Keratinocyte (primary cell): ENCODE measurements around the gene TRIM52. TPM values are rescaled to one million over a fixed set of nuclear protein-coding genes. Genes with fewer than 3 reads are reported as not detected.
A peak's percentile ranks its signal among the peaks of the same experiment; 100 is the strongest.

Source experiments
- DNase-seq: peaks from one replicate; pipeline ENCODE4 v3.0.0-alpha.2; 2011; ENCODE audit warnings: low read depth, missing footprints, low spot score
- FAIRE-seq: peaks from 2 replicates; lab custom pipeline; 2011; peaks lifted over from hg19 to GRCh38; lab: Jason Lieb, UNC
- H2AFZ ChIP-seq: 2 replicates; pipeline ENCODE4 v1.6.0; 2012; ENCODE audit warnings: low read length, control low read depth, inconsistent platforms; ENCODE audit not compliant: control insufficient read depth
- H3K27ac ChIP-seq: 2 replicates; pipeline ENCODE4 v1.5.1; 2011; ENCODE audit warnings: low read length; ENCODE audit not compliant: control insufficient read depth, insufficient read depth
- H3K27me3 ChIP-seq: 3 replicates; pipeline ENCODE4 v1.6.0; 2011; ENCODE audit warnings: low read length; ENCODE audit not compliant: control insufficient read depth, insufficient read depth; ENCODE audit errors: extremely low read depth
- H3K36me3 ChIP-seq, 2 experiments: 2 replicates in 1 of 2; 3 replicates in 1 of 2; pipeline ENCODE4 v1.5.1; 2011; ENCODE audit warnings: low read length in 2 of 2, mild to moderate bottlenecking in 1 of 2; ENCODE audit not compliant: control insufficient read depth in 2 of 2, insufficient read depth in 2 of 2; ENCODE audit errors: extremely low read depth in 1 of 2
- H3K4me1 ChIP-seq: 3 replicates; pipeline ENCODE4 v1.5.1; 2011; ENCODE audit warnings: low read length; ENCODE audit not compliant: control insufficient read depth, insufficient read depth; ENCODE audit errors: extremely low read depth
- H3K4me2 ChIP-seq: 3 replicates; pipeline ENCODE4 v1.6.0; 2011; ENCODE audit warnings: low read depth, low read length; ENCODE audit not compliant: control insufficient read depth, insufficient read depth; ENCODE audit errors: extremely low read depth
- H3K4me3 ChIP-seq, 3 experiments: fragments of 200-600 bp in 1 of 3; sonication (generic) in 1 of 3; 2 replicates in 2 of 3; 3 replicates in 1 of 3; pipeline ENCODE4 v1.5.1; 2011 to 2016; ENCODE audit warnings: low read length in 3 of 3, mild to moderate bottlenecking in 3 of 3, control low read depth in 2 of 3, inconsistent platforms in 1 of 3, low read depth in 1 of 3, mixed read lengths in 1 of 3, mixed run types in 1 of 3, moderate library complexity in 1 of 3; ENCODE audit not compliant: control insufficient read depth in 2 of 3, insufficient read depth in 2 of 3; ENCODE audit errors: extremely low read depth in 1 of 3
- H3K79me2 ChIP-seq: 2 replicates; pipeline ENCODE4 v1.6.0; 2012; ENCODE audit warnings: low read length; ENCODE audit not compliant: control insufficient read depth, insufficient read depth
- H3K9ac ChIP-seq: 3 replicates; pipeline ENCODE4 v1.6.0; 2011; ENCODE audit warnings: low read length; ENCODE audit not compliant: control insufficient read depth, insufficient read depth; ENCODE audit errors: extremely low read depth
- H3K9me1 ChIP-seq: 3 replicates; pipeline ENCODE4 v1.6.0; 2011; ENCODE audit warnings: low read length; ENCODE audit not compliant: control insufficient read depth, insufficient read depth; ENCODE audit errors: extremely low read depth
- H3K9me3 ChIP-seq: 2 replicates; pipeline ENCODE4 v1.5.1; 2012; ENCODE audit warnings: low read depth, low read length; ENCODE audit not compliant: control insufficient read depth
- H4K20me1 ChIP-seq: 3 replicates; pipeline ENCODE4 v1.6.0; 2011; ENCODE audit warnings: low read length; ENCODE audit not compliant: control insufficient read depth, insufficient read depth; ENCODE audit errors: extremely low read depth
- CTCF ChIP-seq, 3 experiments: IDR thresholded peaks in 1 of 3; conservative IDR thresholded peaks in 1 of 3; optimal IDR thresholded peaks in 1 of 3; 2 replicates in 2 of 3; 3 replicates in 1 of 3; pipeline versions ENCODE3 to v1.5.1; 2011; ENCODE audit warnings: low read length in 3 of 3, mild to moderate bottlenecking in 3 of 3, moderate library complexity in 2 of 3, control low read depth in 1 of 3, inconsistent platforms in 1 of 3; ENCODE audit not compliant: insufficient read depth in 2 of 3; ENCODE audit errors: extremely low read depth in 1 of 3
- EZH2 ChIP-seq: IDR thresholded peaks from one replicate; pipeline ENCODE4 v1.6.1; 2012; ENCODE audit warnings: inconsistent platforms, mild to moderate bottlenecking, low read length, moderate library complexity
- dilution Hi-C: fragments of 300-500 bp; cut with MboI; formaldehyde crosslinking; loops from one replicate; pipeline ENCODE4 v1.7.0; 2020; ENCODE audit warnings: low sequenced_read_pairs; ENCODE audit not compliant: extremely low pct_ligation_motif_present
- polyA plus RNA-seq, 5 experiments: library from polyadenylated mRNA; depleted of rRNA in 3 of 5; stranded (reverse) in 3 of 5; stranded (forward) in 1 of 5; unstranded in 1 of 5; fragments of >200 nt; gene quantifications; 1 replicate in 1 of 5; 2 replicates in 3 of 5; 3 replicates in 1 of 5; pipeline versions ENCODE4 v1.2.1 to v1.2.3, GENCODE V29; 2011 to 2012; ENCODE audit warnings: missing spikeins in 2 of 5, low read depth in 1 of 5, low replicate concordance in 1 of 5

Gene TRIM52
- polyA plus RNA-seq, 1 donor (not counting 4 experiments of a cell fraction or from before 2014, with no cell fraction given) = 7.5 TPM

GRCh38 chr5:181243018-181243563 is 17.9 kb downstream of the TRIM52 start:
- FAIRE-seq = no peak

DNA sequence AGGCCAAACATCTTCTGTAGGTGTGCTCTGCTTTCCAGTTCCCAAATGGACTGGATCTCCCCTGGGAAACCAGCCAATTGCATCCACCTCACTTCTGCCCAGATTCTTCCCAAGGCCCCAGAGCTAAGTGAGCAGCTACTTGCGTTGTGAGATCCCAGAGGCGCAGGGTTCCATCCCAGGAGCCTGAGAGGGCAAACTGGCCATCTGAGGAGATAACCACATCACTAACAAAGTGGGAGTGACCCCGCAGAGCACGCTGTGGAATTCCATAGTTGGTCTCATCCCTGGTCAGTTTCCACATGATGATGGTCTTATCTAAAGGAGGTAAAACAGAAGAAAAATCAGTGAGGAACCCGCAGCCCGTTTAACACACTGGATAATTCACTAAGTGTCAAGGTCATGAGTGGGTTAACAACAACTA is 18.9 kb downstream of the TRIM52 start:
- H3K27ac ChIP-seq = peak overlapping the region; percentile 88
- dilution Hi-C loops = no loop called here
- peaks cover 24 to 47% of the 10 kb centered on the region in 2 experiments for H3K36me3 ChIP-seq
- peaks cover 23% of the 10 kb centered on the region for H3K4me1 ChIP-seq
- peak overlapping the region; percentile 78 for H3K4me2 ChIP-seq
- H3K9ac ChIP-seq = peak overlapping the region; percentile 98
- peaks cover 40% of the 10 kb centered on the region for H4K20me1 ChIP-seq
- no peak overlapping the region for H2AFZ ChIP-seq
- H3K9me1 ChIP-seq = no peaks in the 10 kb centered on the region
- FAIRE-seq (no peak), DNase-seq (no peak)
- H3K27me3 ChIP-seq = no peaks in the 10 kb centered on the region
- H3K9me3 ChIP-seq = no peaks in the 10 kb centered on the region
- TF ChIP-seq EZH2 (no peak), CTCF (optimal IDR thresholded peaks at IDR 0.05 in 1 of 3, IDR thresholded peaks at IDR 0.05 in 1 of 3, conservative IDR thresholded peaks at IDR 0.05 in 1 of 3; ENCODE audit: extremely low read depth in 1 of 3, insufficient read depth in 2 of 3, low read length in 3 of 3) (no peak)
- peak overlapping the region; percentile 91 to 98 (median 95) for H3K4me3 ChIP-seq
- H3K79me2 ChIP-seq = peaks cover 74% of the 10 kb centered on the region

More at GRCh38 chr5:181243018-181243563, 17.9 kb downstream of the TRIM52 start:
- Histone ChIP-seq H2AFZ (peak overlapping the region; percentile 95), H3K9me1 (no peaks in the 10 kb centered on the region), H4K20me1 (peaks cover 30% of the 10 kb centered on the region), H3K27ac (peak overlapping the region; percentile 88), H3K9ac (peak overlapping the region; percentile 98), H3K36me3 (peaks cover 13 to 39% of the 10 kb centered on the region in 2 experiments), H3K9me3 (no peaks in the 10 kb centered on the region), H3K79me2 (peaks cover 75% of the 10 kb centered on the region), H3K4me3 (peak overlapping the region; percentile 91 to 98 (median 95)), H3K4me2 (peak overlapping the region; percentile 94), H3K27me3 (no peaks in the 10 kb centered on the region), H3K4me1 (peaks cover 25% of the 10 kb centered on the region)
- dilution Hi-C loops = no loop called here
- DNase-seq = no peak
- TF ChIP-seq EZH2 (no peak), CTCF (optimal IDR thresholded peaks at IDR 0.05 in 1 of 3, IDR thresholded peaks at IDR 0.05 in 1 of 3, conservative IDR thresholded peaks at IDR 0.05 in 1 of 3; ENCODE audit: extremely low read depth in 1 of 3, insufficient read depth in 2 of 3, low read length in 3 of 3) (no peak)
